ENCODE measurements around the gene TFB1M. TPM values are rescaled to one million over a fixed set of nuclear protein-coding genes. Genes with fewer than 3 reads are reported as not detected.

TFB1M gene
- total and polyA plus RNA-seq, 2 donors (not counting 1 experiment from before 2014, with no cell fraction given), result 16.3 to 28.9 TPM

- H3K27me3 ChIP-seq (ENCODE audit: control insufficient read depth, insufficient read depth, low read length), result no peaks in the 10 kb centered on the region
- peaks cover 4% of the 10 kb centered on the region for H3K36me3 ChIP-seq (ENCODE audit: control insufficient read depth, insufficient read depth, low read length)
- H3K9ac ChIP-seq (ENCODE audit: insufficient read depth, low read length), result no peak overlapping the region
- peaks cover 6% of the 10 kb centered on the region for H3K4me1 ChIP-seq (ENCODE audit: control insufficient read depth, extremely low read depth, insufficient read depth, low read length)
- H2AFZ ChIP-seq (ENCODE audit: low read length), result no peak overlapping the region
- no peak overlapping the region for H3K27ac ChIP-seq (ENCODE audit: insufficient read depth, low read length)
- H3K4me3 ChIP-seq (replicated peaks in 1 of 4; ENCODE audit: control extremely low read depth in 1 of 4, insufficient read depth in 1 of 4, low read depth in 3 of 4, low read length in 4 of 4), result no peak overlapping the region
- no peak overlapping the region for H3K4me2 ChIP-seq (ENCODE audit: extremely low read depth, insufficient read depth, low read length)
- TF ChIP-seq EZH2 (IDR thresholded peaks at IDR 0.05; ENCODE audit: low read length, missing control alignments) (no peak), CTCF (conservative IDR thresholded peaks at IDR 0.05 in 1 of 2, IDR thresholded peaks at IDR 0.05 in 1 of 2; ENCODE audit: low read depth in 1 of 2, low read length in 2 of 2) (no peak)
- peaks cover 12% of the 10 kb centered on the region for H3K79me2 ChIP-seq (ENCODE audit: control insufficient read depth, insufficient read depth, low read length)
- H4K20me1 ChIP-seq (ENCODE audit: control insufficient read depth, extremely low read depth, insufficient read depth, low read length), result no peaks in the 10 kb centered on the region
- no peaks in the 10 kb centered on the region for H3K9me3 ChIP-seq (ENCODE audit: control insufficient read depth, insufficient read depth, low read depth, low read length)
- peak; percentile 5 to 32 for DNase-seq (ENCODE audit: low read depth in 2 of 2)
These were observed 5.1 kb downstream of the TFB1M start for GRCh38 chr6:155309150-155309549.

GRCh38 chr6:155306958-155307357 lies 7.3 kb downstream of the TFB1M start:
- no peak for DNase-seq (ENCODE audit: low read depth in 2 of 2)
- TF ChIP-seq CTCF (conservative IDR thresholded peaks at IDR 0.05 in 1 of 2, IDR thresholded peaks at IDR 0.05 in 1 of 2; ENCODE audit: low read depth in 1 of 2, low read length in 2 of 2), result no peak
- no peak for TF ChIP-seq EZH2 (IDR thresholded peaks at IDR 0.05; ENCODE audit: low read length, missing control alignments)
- Histone ChIP-seq H3K27ac (ENCODE audit: insufficient read depth, low read length) (no peak overlapping the region), H3K27me3 (ENCODE audit: control insufficient read depth, insufficient read depth, low read length) (no peaks in the 10 kb centered on the region), H4K20me1 (ENCODE audit: control insufficient read depth, extremely low read depth, insufficient read depth, low read length) (no peaks in the 10 kb centered on the region), H3K4me2 (ENCODE audit: extremely low read depth, insufficient read depth, low read length) (no peak overlapping the region), H3K79me2 (ENCODE audit: control insufficient read depth, insufficient read depth, low read length) (peaks cover 4% of the 10 kb centered on the region), H3K4me3 (replicated peaks in 1 of 4; ENCODE audit: control extremely low read depth in 1 of 4, insufficient read depth in 1 of 4, low read depth in 3 of 4, low read length in 4 of 4) (no peak overlapping the region), H3K36me3 (ENCODE audit: control insufficient read depth, insufficient read depth, low read length) (peaks cover 4% of the 10 kb centered on the region), H2AFZ (ENCODE audit: low read length) (no peak overlapping the region), H3K9me3 (ENCODE audit: control insufficient read depth, insufficient read depth, low read depth, low read length) (no peaks in the 10 kb centered on the region), H3K9ac (ENCODE audit: insufficient read depth, low read length) (no peak overlapping the region), H3K4me1 (ENCODE audit: control insufficient read depth, extremely low read depth, insufficient read depth, low read length) (peaks cover 6% of the 10 kb centered on the region)

- DNase-seq (ENCODE audit: low read depth in 2 of 2), result peak; percentile 11 to 13
- H3K4me1 ChIP-seq (ENCODE audit: control insufficient read depth, extremely low read depth, insufficient read depth, low read length), result no peaks in the 10 kb centered on the region
- H3K9me3 ChIP-seq (ENCODE audit: control insufficient read depth, insufficient read depth, low read depth, low read length), result no peaks in the 10 kb centered on the region
- H3K36me3 ChIP-seq (ENCODE audit: control insufficient read depth, insufficient read depth, low read length), result peaks cover 2% of the 10 kb centered on the region
- H3K27ac ChIP-seq (ENCODE audit: insufficient read depth, low read length), result no peak overlapping the region
- H3K27me3 ChIP-seq (ENCODE audit: control insufficient read depth, insufficient read depth, low read length), result no peaks in the 10 kb centered on the region
- no peak overlapping the region for H3K4me3 ChIP-seq (replicated peaks in 1 of 4; ENCODE audit: control extremely low read depth in 1 of 4, insufficient read depth in 1 of 4, low read depth in 3 of 4, low read length in 4 of 4)
- H2AFZ ChIP-seq (ENCODE audit: low read length), result no peak overlapping the region
- no peaks in the 10 kb centered on the region for H3K79me2 ChIP-seq (ENCODE audit: control insufficient read depth, insufficient read depth, low read length)
- H4K20me1 ChIP-seq (ENCODE audit: control insufficient read depth, extremely low read depth, insufficient read depth, low read length), result no peaks in the 10 kb centered on the region
- H3K4me2 ChIP-seq (ENCODE audit: extremely low read depth, insufficient read depth, low read length), result no peak overlapping the region
- H3K9ac ChIP-seq (ENCODE audit: insufficient read depth, low read length), result no peak overlapping the region
- TF ChIP-seq EZH2 (IDR thresholded peaks at IDR 0.05; ENCODE audit: low read length, missing control alignments), result no peak
These were observed 10.9 kb downstream of the TFB1M start for GRCh38 chr6:155303361-155303870.
